ENCODE data around the gene CYP1B1. TPM values are rescaled to one million over a fixed set of nuclear protein-coding genes. Genes with fewer than 3 reads are reported as not detected.

The CYP1B1 gene
- total RNA-seq, 1 donor from 2014 or later: 0.39 TPM

- H3K9me3 Mint-ChIP-seq: no peaks in the 10 kb centered on the region
- H3K27ac Mint-ChIP-seq: no peak overlapping the region
- H3K27ac ChIP-seq: no peak overlapping the region
- H3K9me3 ChIP-seq (ENCODE audit: low read depth): no peaks in the 10 kb centered on the region
- no peak overlapping the region for H3K9ac ChIP-seq
- peak; percentile 55 for DNase-seq (ENCODE audit: low spot score)
- peaks cover 36% of the 10 kb centered on the region for H3F3A ChIP-seq (ENCODE audit: low read depth)
- no peaks in the 10 kb centered on the region for H3K79me2 ChIP-seq (ENCODE audit: low read depth)
- H3K36me3 ChIP-seq: no peaks in the 10 kb centered on the region
- peaks cover 22% of the 10 kb centered on the region for H4K20me1 ChIP-seq (ENCODE audit: low read depth)
- TF ChIP-seq, protein P1, sequence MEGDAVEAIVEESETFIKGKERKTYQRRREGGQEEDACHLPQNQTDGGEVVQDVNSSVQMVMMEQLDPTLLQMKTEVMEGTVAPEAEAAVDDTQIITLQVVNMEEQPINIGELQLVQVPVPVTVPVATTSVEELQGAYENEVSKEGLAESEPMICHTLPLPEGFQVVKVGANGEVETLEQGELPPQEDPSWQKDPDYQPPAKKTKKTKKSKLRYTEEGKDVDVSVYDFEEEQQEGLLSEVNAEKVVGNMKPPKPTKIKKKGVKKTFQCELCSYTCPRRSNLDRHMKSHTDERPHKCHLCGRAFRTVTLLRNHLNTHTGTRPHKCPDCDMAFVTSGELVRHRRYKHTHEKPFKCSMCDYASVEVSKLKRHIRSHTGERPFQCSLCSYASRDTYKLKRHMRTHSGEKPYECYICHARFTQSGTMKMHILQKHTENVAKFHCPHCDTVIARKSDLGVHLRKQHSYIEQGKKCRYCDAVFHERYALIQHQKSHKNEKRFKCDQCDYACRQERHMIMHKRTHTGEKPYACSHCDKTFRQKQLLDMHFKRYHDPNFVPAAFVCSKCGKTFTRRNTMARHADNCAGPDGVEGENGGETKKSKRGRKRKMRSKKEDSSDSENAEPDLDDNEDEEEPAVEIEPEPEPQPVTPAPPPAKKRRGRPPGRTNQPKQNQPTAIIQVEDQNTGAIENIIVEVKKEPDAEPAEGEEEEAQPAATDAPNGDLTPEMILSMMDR (IDR thresholded peaks at IDR 0.05): no peak
- TF ChIP-seq EZH2phosphoT487 (IDR thresholded peaks at IDR 0.05) (peak; percentile 21), EZH2 (IDR thresholded peaks at IDR 0.05) (peak; percentile 91)
- no peaks in the 10 kb centered on the region for H3K36me3 Mint-ChIP-seq
- H3K27me3 ChIP-seq: peaks cover 88% of the 10 kb centered on the region
- H3K4me1 ChIP-seq: peaks cover 11% of the 10 kb centered on the region
- H3K4me3 ChIP-seq: peak overlapping the region; percentile 58
- H2AFZ ChIP-seq (replicated peaks): peak overlapping the region; percentile 77
- peaks cover 48% of the 10 kb centered on the region for H3K27me3 Mint-ChIP-seq (ENCODE audit: insufficient read depth, low read depth)
- H3K4me2 ChIP-seq: peak overlapping the region; percentile 89
- H3K4me1 Mint-ChIP-seq: peaks cover 15% of the 10 kb centered on the region
- peak overlapping the region; percentile 78 for H3K4me3 Mint-ChIP-seq
Measured at GRCh38 chr2:38074058-38074763, 1.7 kb downstream of the CYP1B1 start.

- peak overlapping the region; percentile 58 for H3K4me3 ChIP-seq
- Mint-ChIP-seq H3K9me3 (no peaks in the 10 kb centered on the region), H3K4me3 (peak overlapping the region; percentile 78), H3K36me3 (no peaks in the 10 kb centered on the region), H3K27ac (no peak overlapping the region), H3K4me1 (peaks cover 15% of the 10 kb centered on the region), H3K27me3 (ENCODE audit: insufficient read depth, low read depth) (peaks cover 46% of the 10 kb centered on the region)
- no peak overlapping the region for H3K9ac ChIP-seq
- peak overlapping the region; percentile 89 for H3K4me2 ChIP-seq
- peak; percentile 52 for DNase-seq (ENCODE audit: low spot score)
- H3K36me3 ChIP-seq: no peaks in the 10 kb centered on the region
- TF ChIP-seq, protein P1 (IDR thresholded peaks at IDR 0.05): no peak
- peak; percentile 83 for TF ChIP-seq EZH2 (IDR thresholded peaks at IDR 0.05)
- TF ChIP-seq EZH2phosphoT487 (IDR thresholded peaks at IDR 0.05): peak; percentile 88
- H3K27me3 ChIP-seq: peaks cover 80% of the 10 kb centered on the region
- H3K4me1 ChIP-seq: peaks cover 11% of the 10 kb centered on the region
- H2AFZ ChIP-seq (replicated peaks): peak overlapping the region; percentile 77
- peaks cover 22% of the 10 kb centered on the region for H4K20me1 ChIP-seq (ENCODE audit: low read depth)
- no peak overlapping the region for H3K27ac ChIP-seq
- no peaks in the 10 kb centered on the region for H3K9me3 ChIP-seq (ENCODE audit: low read depth)
- H3K79me2 ChIP-seq (ENCODE audit: low read depth): no peaks in the 10 kb centered on the region
- H3F3A ChIP-seq (ENCODE audit: low read depth): peaks cover 36% of the 10 kb centered on the region
Measured at GRCh38 chr2:38073211-38074057, 2.5 kb downstream of the CYP1B1 start.

DNA sequence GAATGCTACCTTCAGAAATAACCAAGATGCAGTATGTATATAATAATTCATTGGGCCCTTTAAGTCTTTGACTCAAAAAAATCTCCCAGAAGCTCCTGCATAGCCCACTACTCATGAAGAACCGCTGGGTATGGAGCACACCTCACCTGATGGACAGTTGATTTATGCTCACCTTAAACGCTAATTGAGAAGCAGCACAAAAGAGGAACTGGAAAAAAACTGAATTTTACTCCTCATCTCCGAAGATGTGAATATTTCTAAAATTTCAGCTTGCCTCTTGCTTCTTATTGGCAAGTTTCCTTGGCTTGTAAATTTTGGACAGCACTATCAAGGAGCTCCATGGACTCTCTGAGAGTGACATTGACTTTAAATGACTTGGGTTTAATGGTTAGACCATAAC lies 5.5 kb downstream of the CYP1B1 start:
- no peak overlapping the region for H3K27ac ChIP-seq

More for the DNA sequence above, 5.5 kb downstream of the CYP1B1 start:
- no peak overlapping the region for H3K4me3 Mint-ChIP-seq
- peaks cover 21% of the 10 kb centered on the region for H3K4me1 ChIP-seq
- H3K27me3 ChIP-seq: peaks cover 50% of the 10 kb centered on the region
- H2AFZ ChIP-seq (replicated peaks): no peak overlapping the region
- peaks cover 16% of the 10 kb centered on the region for H4K20me1 ChIP-seq (ENCODE audit: low read depth)
- peaks cover 21% of the 10 kb centered on the region for H3F3A ChIP-seq (ENCODE audit: low read depth)
- no peak overlapping the region for H3K4me2 ChIP-seq
- no peaks in the 10 kb centered on the region for H3K9me3 ChIP-seq (ENCODE audit: low read depth)
- no peaks in the 10 kb centered on the region for H3K36me3 ChIP-seq
- H3K27ac Mint-ChIP-seq: no peak overlapping the region
- no peak overlapping the region for H3K4me3 ChIP-seq
- no peaks in the 10 kb centered on the region for H3K79me2 ChIP-seq (ENCODE audit: low read depth)
- DNase-seq (ENCODE audit: low spot score): no peak
- H3K9ac ChIP-seq: no peak overlapping the region
- H3K36me3 Mint-ChIP-seq: no peaks in the 10 kb centered on the region
- TF ChIP-seq, protein P1 (IDR thresholded peaks at IDR 0.05): no peak
- TF ChIP-seq EZH2 (IDR thresholded peaks at IDR 0.05): no peak
- TF ChIP-seq EZH2phosphoT487 (IDR thresholded peaks at IDR 0.05): no peak
- H3K27me3 Mint-ChIP-seq (ENCODE audit: insufficient read depth, low read depth): peaks cover 27% of the 10 kb centered on the region
- peaks cover 12% of the 10 kb centered on the region for H3K4me1 Mint-ChIP-seq
- H3K9me3 Mint-ChIP-seq: no peaks in the 10 kb centered on the region

Data from neural progenitor cell (in vitro differentiated cells).